HL-60 (cell line): ENCODE measurements around the gene CHST11.

Experiments used
- GABPA ChIP-seq: IDR thresholded peaks from 2 replicates; pipeline ENCODE4 v1.6.1; 2012; ENCODE audit warnings: low read depth
- POLR2AphosphoS5 ChIP-seq: IDR thresholded peaks from 2 replicates; pipeline ENCODE4 v1.6.1; 2012; ENCODE audit warnings: low read depth
- TF ChIP-seq, protein P1 (sequence below): IDR thresholded peaks from one replicate; pipeline ENCODE4 v1.5.1; 2011; ENCODE audit warnings: low read length, control low read depth, inconsistent platforms; ENCODE audit not compliant: insufficient read depth
- TF ChIP-seq, protein P2 (sequence below): IDR thresholded peaks from 2 replicates; pipeline ENCODE4 v1.6.1; 2012; ENCODE audit warnings: low read depth; ENCODE audit not compliant: insufficient replicate concordance

DNA sequence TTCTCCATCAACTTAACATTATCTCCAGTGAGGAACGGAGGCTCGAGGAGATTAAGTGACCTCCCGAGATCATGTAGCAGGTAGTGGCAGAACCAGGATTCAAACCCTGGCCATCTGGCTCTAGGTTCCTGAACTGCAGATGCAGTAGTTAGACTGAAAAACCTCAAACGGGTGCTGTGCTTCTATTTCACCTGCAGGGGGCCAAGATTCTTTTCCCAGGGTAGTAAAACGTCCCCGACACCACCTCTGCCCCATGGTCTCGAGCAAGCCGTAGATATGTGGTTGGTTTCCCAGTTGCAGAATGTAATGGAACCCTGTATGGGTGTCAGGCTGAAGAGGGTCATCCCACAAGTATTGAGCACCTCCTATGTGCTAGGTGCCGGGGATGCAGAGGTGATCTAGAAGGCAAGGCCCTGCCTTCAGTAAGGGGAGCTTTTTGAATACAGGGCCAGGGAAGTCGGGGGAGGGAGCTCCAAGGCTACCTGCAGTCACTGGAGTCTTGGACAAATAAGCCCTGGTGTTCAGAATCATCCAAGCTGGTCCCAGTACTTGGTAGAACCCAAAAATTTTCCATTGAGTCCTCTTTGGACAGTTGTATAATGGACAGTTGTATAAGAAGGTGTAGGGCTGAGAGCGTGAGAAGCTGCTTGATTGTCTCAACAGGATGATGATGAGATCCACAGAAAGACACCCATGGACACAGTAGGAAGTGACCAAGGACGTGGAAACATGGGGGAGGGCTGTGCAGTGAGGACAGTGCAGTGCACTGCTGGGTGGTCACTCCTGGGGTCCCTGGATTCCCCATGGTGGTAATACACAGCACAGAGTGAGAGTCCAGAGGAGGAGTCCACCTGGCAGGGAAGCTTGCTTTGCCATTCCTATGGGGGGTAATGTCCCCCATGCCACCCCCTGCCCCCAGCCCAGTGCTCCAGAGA is 197.2 kb downstream of the CHST11 start:
- TF ChIP-seq, protein P1, sequence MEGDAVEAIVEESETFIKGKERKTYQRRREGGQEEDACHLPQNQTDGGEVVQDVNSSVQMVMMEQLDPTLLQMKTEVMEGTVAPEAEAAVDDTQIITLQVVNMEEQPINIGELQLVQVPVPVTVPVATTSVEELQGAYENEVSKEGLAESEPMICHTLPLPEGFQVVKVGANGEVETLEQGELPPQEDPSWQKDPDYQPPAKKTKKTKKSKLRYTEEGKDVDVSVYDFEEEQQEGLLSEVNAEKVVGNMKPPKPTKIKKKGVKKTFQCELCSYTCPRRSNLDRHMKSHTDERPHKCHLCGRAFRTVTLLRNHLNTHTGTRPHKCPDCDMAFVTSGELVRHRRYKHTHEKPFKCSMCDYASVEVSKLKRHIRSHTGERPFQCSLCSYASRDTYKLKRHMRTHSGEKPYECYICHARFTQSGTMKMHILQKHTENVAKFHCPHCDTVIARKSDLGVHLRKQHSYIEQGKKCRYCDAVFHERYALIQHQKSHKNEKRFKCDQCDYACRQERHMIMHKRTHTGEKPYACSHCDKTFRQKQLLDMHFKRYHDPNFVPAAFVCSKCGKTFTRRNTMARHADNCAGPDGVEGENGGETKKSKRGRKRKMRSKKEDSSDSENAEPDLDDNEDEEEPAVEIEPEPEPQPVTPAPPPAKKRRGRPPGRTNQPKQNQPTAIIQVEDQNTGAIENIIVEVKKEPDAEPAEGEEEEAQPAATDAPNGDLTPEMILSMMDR: peak; percentile 6
- TF ChIP-seq, protein P2, sequence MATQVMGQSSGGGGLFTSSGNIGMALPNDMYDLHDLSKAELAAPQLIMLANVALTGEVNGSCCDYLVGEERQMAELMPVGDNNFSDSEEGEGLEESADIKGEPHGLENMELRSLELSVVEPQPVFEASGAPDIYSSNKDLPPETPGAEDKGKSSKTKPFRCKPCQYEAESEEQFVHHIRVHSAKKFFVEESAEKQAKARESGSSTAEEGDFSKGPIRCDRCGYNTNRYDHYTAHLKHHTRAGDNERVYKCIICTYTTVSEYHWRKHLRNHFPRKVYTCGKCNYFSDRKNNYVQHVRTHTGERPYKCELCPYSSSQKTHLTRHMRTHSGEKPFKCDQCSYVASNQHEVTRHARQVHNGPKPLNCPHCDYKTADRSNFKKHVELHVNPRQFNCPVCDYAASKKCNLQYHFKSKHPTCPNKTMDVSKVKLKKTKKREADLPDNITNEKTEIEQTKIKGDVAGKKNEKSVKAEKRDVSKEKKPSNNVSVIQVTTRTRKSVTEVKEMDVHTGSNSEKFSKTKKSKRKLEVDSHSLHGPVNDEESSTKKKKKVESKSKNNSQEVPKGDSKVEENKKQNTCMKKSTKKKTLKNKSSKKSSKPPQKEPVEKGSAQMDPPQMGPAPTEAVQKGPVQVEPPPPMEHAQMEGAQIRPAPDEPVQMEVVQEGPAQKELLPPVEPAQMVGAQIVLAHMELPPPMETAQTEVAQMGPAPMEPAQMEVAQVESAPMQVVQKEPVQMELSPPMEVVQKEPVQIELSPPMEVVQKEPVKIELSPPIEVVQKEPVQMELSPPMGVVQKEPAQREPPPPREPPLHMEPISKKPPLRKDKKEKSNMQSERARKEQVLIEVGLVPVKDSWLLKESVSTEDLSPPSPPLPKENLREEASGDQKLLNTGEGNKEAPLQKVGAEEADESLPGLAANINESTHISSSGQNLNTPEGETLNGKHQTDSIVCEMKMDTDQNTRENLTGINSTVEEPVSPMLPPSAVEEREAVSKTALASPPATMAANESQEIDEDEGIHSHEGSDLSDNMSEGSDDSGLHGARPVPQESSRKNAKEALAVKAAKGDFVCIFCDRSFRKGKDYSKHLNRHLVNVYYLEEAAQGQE: no peak
- TF ChIP-seq POLR2AphosphoS5: no peak
- no peak for TF ChIP-seq GABPA
